SK-MEL-5 (cell line): Measurements from ENCODE around the gene FOXL2NB. TPM values are rescaled to one million over a fixed set of nuclear protein-coding genes. Genes with fewer than 3 reads are reported as not detected.

Experiments used
- DNase-seq: peaks from one replicate; pipeline ENCODE4 v3.0.0-alpha.2; 2016; ENCODE audit warnings: low read depth, low spot score
- in situ Hi-C: cut with HindIII; loops from 2 replicates; pipeline ENCODE4 v1.10.0; 2016; ENCODE audit warnings: low sequenced_read_pairs, high pct_unique_total_duplicates, low pct_unique_long_range_greater_than_20kb
- polyA plus RNA-seq, 2 experiments: library from polyadenylated mRNA; depleted of rRNA; stranded (reverse); fragments of >200 nt; gene quantifications; 2 replicates each; pipeline ENCODE4 v1.2.3, GENCODE V29; 2015
- total RNA-seq: library from RNA; depleted of rRNA; stranded (reverse); fragments of >200 nt; shearing (Covaris generic); gene quantifications from 2 replicates; pipeline ENCODE4 v1.2.3, GENCODE V29; 2014; rRNA removed

Gene FOXL2NB
- not detected in 2 replicates for total RNA-seq
- polyA plus RNA-seq (2015; cell fraction: cytosol; rRNA removed) = 0.04 TPM in 1 of 2 replicates, not detected in the other
- 2.2 TPM in 1 of 2 replicates, not detected in the other for polyA plus RNA-seq (2015; cell fraction: nucleus; rRNA removed)

GRCh38 chr3:138946663-138947494 lies at the start of gene FOXL2NB, which contains the start of gene FOXL2:
Gene FOXL2NB (plus strand): TSS chr3:138947217. CDS start chr3:138947365, 148 bp downstream.
Gene FOXL2 (minus strand): TSS chr3:138947137. CDS start chr3:138946722, 415 bp downstream.
- no peak for DNase-seq

DNA sequence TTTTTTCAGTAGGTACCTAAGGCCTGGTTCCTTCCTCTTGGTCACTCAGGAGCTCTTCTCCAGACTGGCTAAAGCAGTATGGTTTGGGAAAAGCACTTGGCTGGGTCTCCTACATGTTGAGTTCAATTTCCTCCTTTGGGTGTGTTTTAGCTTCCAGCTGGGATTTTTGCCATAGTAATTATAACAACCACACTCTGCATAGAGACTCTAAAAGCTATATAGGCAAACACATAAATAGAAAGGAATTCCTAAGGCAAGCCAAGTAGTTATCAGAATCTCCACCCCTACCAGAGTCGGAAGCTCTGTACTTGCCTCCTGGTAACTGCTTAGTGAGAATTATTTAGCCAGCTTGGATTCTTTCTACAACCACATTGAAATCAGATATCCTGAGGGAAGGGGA lies 48.7 kb upstream of the FOXL2NB start:
- no peak for DNase-seq
- in situ Hi-C loops = no loop called here

More at GRCh38 chr3:138946663-138947494, at the start of gene FOXL2NB, which contains the start of gene FOXL2:
- in situ Hi-C loops = no loop called here

GRCh38 chr3:138898708-138899107 lies 48.3 kb upstream of the FOXL2NB start:
- in situ Hi-C loops = no loop called here
- DNase-seq = no peak

- DNase-seq = no peak
- in situ Hi-C loops = no loop called here
Measured at GRCh38 chr3:138899351-138899991, 47.5 kb upstream of the FOXL2NB start.

- no peak for DNase-seq
- in situ Hi-C loops = loop anchor here (25.0 kb wide), 1 partner anchor 189 kb away; no protein-coding TSS in a partner anchor
Measured at GRCh38 chr3:138901567-138901966, 45.5 kb upstream of the FOXL2NB start.

DNA sequence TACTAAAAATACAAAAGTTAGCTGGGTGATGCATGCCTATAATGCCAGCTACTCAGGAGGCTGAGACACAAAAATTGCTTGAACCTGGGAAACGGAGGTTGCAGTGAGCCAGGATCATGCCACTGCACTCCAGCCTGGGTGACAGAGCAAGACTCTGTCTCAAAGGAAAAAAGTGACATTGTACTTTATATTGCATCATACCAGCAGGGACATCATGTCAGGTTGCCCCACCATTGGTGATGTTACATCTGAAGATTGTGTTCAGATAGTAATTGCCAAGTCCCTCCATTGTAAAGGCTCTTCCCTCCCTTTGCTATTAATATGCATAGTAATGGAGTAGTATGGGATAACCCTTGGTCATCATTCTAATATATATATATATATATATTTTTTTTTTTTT lies 44.8 kb upstream of the FOXL2NB start:
- in situ Hi-C loops = loop anchor here (25.0 kb wide), 1 partner anchor 190 kb away; no protein-coding TSS in a partner anchor
- no peak for DNase-seq

DNA sequence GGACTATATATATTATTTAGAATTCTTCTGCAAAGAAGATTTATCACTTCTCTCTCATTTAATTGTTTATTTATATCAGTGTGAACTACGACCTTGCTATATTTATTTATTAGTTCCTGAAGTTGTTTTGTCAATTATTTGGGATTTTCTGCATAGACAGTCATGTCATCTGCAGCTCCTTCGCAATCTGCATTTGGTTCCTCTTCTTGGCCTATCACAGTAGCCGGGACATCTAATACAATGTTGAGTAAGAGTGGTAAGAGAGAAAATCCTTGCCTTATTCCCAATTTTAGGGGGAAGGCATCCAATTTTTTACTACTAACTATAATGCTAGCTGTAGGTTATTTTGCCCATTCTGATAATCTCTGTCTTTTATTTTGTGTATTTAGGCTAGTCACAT lies 39.5 kb upstream of the FOXL2NB start:
- DNase-seq = no peak

GRCh38 chr3:138908846-138909245 lies 38.2 kb upstream of the FOXL2NB start:
- in situ Hi-C loops = loop anchor here (25.0 kb wide), 1 partner anchor 197 kb away; no protein-coding TSS in a partner anchor
- no peak for DNase-seq

More for the DNA sequence above, 39.5 kb upstream of the FOXL2NB start:
- in situ Hi-C loops = loop anchor here (25.0 kb wide), 1 partner anchor 195 kb away; no protein-coding TSS in a partner anchor

- in situ Hi-C loops = loop anchor here (25.0 kb wide), 1 partner anchor 198 kb away; no protein-coding TSS in a partner anchor
- no peak for DNase-seq
Measured at GRCh38 chr3:138909904-138910303, 37.1 kb upstream of the FOXL2NB start.

GRCh38 chr3:138911621-138912020 lies 35.4 kb upstream of the FOXL2NB start:
- in situ Hi-C loops = loop anchor here (25.0 kb wide), 1 partner anchor 199 kb away; no protein-coding TSS in a partner anchor
- no peak for DNase-seq

DNA sequence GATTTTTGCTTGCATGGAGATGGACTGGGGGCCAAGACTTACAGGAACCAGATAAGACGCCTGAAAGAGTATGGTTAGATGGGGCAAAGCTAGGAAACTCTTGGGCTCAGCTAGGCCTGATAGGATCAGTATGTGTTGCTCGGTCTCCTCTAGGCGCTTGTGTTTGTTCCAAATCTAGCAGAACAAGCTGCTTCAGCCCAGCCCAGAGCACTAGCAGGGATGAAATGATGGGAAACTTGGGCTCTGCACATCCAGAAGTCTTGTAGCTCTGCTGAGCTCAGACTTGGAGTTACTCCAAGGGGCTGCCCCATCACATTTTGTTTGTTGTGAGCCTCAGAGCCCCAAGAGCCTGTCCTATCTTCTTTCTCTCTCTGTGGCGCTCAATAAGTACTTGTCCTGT lies 34.8 kb upstream of the FOXL2NB start:
- no peak for DNase-seq
- in situ Hi-C loops = loop anchor here (25.0 kb wide), 1 partner anchor 200 kb away; no protein-coding TSS in a partner anchor

- in situ Hi-C loops = loop anchor here (25.0 kb wide), 1 partner anchor 201 kb away; no protein-coding TSS in a partner anchor
- no peak for DNase-seq
Measured at GRCh38 chr3:138913766-138914165, 33.3 kb upstream of the FOXL2NB start.

GRCh38 chr3:138914870-138915502 lies 32.0 kb upstream of the FOXL2NB start:
- in situ Hi-C loops = loop anchor here (25.0 kb wide), 1 partner anchor 203 kb away; no protein-coding TSS in a partner anchor
- DNase-seq = no peak

GRCh38 chr3:138915503-138916498 lies 31.2 kb upstream of the FOXL2NB start:
- in situ Hi-C loops = loop anchor here (25.0 kb wide), 1 partner anchor 204 kb away; no protein-coding TSS in a partner anchor

DNA sequence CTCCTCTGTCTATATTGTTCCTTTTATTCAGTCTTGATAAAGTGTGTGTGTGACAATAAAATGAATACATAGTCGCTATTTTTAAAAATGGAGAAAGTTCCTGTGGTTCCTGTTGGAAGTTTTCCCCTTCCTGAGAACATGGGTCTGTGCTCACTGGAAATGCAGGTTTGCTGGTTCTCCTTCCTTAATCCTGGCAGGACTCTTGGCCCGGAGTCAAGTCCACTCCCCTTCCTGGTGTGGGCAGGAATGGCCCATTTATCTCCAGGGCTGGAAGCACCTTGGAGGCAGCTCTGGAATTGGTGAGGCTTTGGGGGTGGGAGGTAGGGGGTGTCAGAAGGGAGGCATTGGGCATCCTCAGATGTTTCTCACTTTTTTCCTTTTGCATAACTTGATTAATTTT lies 30.2 kb upstream of the FOXL2NB start:
- in situ Hi-C loops = loop anchor here (25.0 kb wide), 1 partner anchor 205 kb away; no protein-coding TSS in a partner anchor
- DNase-seq = peak; percentile 34

More at GRCh38 chr3:138915503-138916498, 31.2 kb upstream of the FOXL2NB start:
- DNase-seq = peak; percentile 91

DNA sequence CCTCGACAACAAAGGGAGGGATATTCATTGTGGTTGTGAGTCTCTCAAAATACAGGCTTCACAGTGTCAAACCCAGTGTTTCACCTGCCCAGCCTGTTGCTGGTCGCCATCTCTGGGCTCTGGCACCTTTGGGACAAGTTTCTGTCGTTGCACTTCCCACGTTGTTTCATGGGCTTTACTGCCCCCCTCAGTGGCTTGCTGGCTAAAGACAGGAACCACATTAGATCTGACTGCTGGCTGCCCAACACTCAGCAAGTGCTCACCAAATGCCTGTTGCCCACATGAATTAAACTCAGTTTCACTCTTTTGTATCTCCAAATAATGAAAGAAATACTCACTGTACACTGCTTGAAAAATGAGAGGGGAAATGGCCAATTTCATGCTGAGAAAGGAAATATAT lies 27.7 kb upstream of the FOXL2NB start:
- in situ Hi-C loops = loop anchor here (25.0 kb wide), 1 partner anchor 207 kb away; no protein-coding TSS in a partner anchor
- peak; percentile 15 for DNase-seq
